ENCODE measurements around the gene SLC22A16. TPM values are rescaled to one million over a fixed set of nuclear protein-coding genes. Genes with fewer than 3 reads are reported as not detected.

The SLC22A16 gene
- total RNA-seq, 4 donors from 2014 or later = not detected

- H3K27me3 ChIP-seq = no peaks in the 10 kb centered on the region
- H3K9me3 ChIP-seq = no peaks in the 10 kb centered on the region
- no peaks in the 10 kb centered on the region for H3K4me1 ChIP-seq
- TF ChIP-seq CTCF (IDR thresholded peaks at IDR 0.05 in 4 of 5, conservative IDR thresholded peaks at IDR 0.05 in 1 of 5) = no peak
- no peak for TF ChIP-seq POLR2A (IDR thresholded peaks at IDR 0.05)
- H3K4me3 ChIP-seq = no peak overlapping the region
- intact Hi-C loops (cut with DNase I; ENCODE audit: low total_unique reads) (no loop called here), in situ Hi-C loops (cut with MboI; ENCODE audit: low sequenced_read_pairs in 4 of 4) (no loop called here)
- ATAC-seq (no peak), DNase-seq (no peak)
- H3K27ac ChIP-seq = no peak overlapping the region
- no peaks in the 10 kb centered on the region for H3K36me3 ChIP-seq
These were observed 7.7 kb downstream of the SLC22A16 start for GRCh38 chr6:110468731-110469130.

DNA sequence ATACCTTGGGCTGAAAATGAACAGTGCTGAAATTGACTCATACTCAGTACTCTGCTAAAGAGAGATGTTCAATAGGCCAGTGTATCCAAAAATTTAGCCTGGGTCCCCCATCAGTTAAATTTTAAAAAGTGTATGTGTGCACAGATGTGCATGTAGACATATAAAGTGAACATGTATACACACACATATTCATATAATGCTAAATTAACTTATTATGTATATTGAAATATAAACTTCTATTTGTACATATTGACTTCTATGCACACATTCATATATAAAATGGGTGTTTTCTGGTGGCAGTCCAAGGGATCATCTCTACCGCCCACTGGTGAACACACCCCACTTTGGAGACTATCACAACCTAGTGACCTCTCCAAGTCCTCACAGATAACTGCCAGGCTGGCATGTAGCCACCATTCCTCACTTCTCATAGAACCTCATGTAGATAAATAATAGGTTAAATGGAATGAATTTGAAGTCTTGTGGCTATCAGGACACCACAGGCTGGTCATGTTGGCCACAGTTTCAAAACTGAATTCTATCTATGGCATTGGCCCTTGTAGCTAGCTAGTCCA is 8.8 kb downstream of the SLC22A16 start:
- ATAC-seq = no peak
- Histone ChIP-seq H3K27ac (no peak overlapping the region), H3K9me3 (peaks cover 0 to under 1% (median 0%) of the 10 kb centered on the region in 3 donors), H3K4me3 (no peak overlapping the region), H3K27me3 (no peaks in the 10 kb centered on the region), H3K36me3 (no peaks in the 10 kb centered on the region), H3K4me1 (no peaks in the 10 kb centered on the region)
- in situ Hi-C loops (cut with MboI; ENCODE audit: low sequenced_read_pairs in 4 of 4) (no loop called here), intact Hi-C loops (cut with DNase I; ENCODE audit: low total_unique reads) (no loop called here)
- DNase-seq = no peak
- no peak for TF ChIP-seq CTCF (IDR thresholded peaks at IDR 0.05 in 4 of 5, conservative IDR thresholded peaks at IDR 0.05 in 1 of 5)
- TF ChIP-seq POLR2A (IDR thresholded peaks at IDR 0.05) = no peak

DNA sequence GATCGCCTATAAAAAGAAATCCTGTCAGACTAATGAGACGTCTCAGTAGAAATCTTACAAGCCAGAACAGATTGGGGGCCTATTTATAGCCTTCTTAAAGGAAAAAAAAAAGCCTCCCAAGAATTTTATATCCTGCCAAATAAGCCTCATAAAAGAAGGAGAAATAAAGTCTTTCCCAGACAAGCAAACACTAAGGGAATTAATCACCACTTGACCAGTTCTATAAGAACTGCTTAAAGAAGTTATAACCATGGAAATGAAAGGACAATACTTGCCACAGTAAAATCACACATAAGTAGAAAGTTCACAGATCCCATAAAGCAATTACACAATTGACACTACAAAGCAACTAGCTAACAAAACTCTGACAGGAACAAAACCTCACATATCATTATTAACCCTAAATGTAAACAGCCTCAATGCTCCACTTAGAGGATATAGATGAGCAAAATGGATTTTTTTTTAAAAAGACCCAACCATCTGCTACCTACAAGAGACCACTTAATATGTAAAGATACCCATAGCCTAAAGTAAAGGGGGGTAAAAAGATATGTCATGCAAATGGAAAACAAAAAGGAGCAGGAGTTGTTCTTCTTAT is 13.4 kb downstream of the SLC22A16 start:
- no peaks in the 10 kb centered on the region for H3K27me3 ChIP-seq
- intact Hi-C loops (cut with DNase I; ENCODE audit: low total_unique reads) (no loop called here), in situ Hi-C loops (cut with MboI; ENCODE audit: low sequenced_read_pairs in 4 of 4) (no loop called here)
- H3K4me1 ChIP-seq = no peaks in the 10 kb centered on the region
- H3K9me3 ChIP-seq = peaks cover 0 to 3% (median 0%) of the 10 kb centered on the region in 3 donors
- H3K27ac ChIP-seq = no peak overlapping the region
- TF ChIP-seq CTCF (IDR thresholded peaks at IDR 0.05 in 4 of 5, conservative IDR thresholded peaks at IDR 0.05 in 1 of 5) = no peak
- TF ChIP-seq POLR2A (IDR thresholded peaks at IDR 0.05) = no peak
- DNase-seq = no peak
- no peak for ATAC-seq
- no peaks in the 10 kb centered on the region for H3K36me3 ChIP-seq
- no peak overlapping the region for H3K4me3 ChIP-seq

GRCh38 chr6:110461376-110461775 is 15.0 kb downstream of the SLC22A16 start:
- no peaks in the 10 kb centered on the region for H3K36me3 ChIP-seq
- TF ChIP-seq POLR2A (IDR thresholded peaks at IDR 0.05) = no peak
- TF ChIP-seq CTCF (IDR thresholded peaks at IDR 0.05 in 4 of 5, conservative IDR thresholded peaks at IDR 0.05 in 1 of 5) = no peak
- peaks cover 0 to 3% (median 0%) of the 10 kb centered on the region in 3 donors for H3K9me3 ChIP-seq
- intact Hi-C loops (cut with DNase I; ENCODE audit: low total_unique reads) (no loop called here), in situ Hi-C loops (cut with MboI; ENCODE audit: low sequenced_read_pairs in 4 of 4) (no loop called here)
- no peak for ATAC-seq
- no peak overlapping the region for H3K4me3 ChIP-seq
- no peaks in the 10 kb centered on the region for H3K4me1 ChIP-seq
- DNase-seq = no peak
- H3K27me3 ChIP-seq = no peaks in the 10 kb centered on the region
- H3K27ac ChIP-seq = no peak overlapping the region

Data from gastrocnemius medialis (tissue), 4 donors.